ENCODE data around the gene DEFB112.

Gene DEFB112

GRCh38 chr6:50093116-50093937 is 43.6 kb upstream of the DEFB112 start:
- TF ChIP-seq CTCF (IDR thresholded peaks at IDR 0.05; ENCODE audit: insufficient read depth, low read length, poor library complexity, severe bottlenecking) = no peak
- Histone ChIP-seq H3K4me3 (replicated peaks; ENCODE audit: low read depth, low read length) (no peak overlapping the region), H3K36me3 (ENCODE audit: control insufficient read depth, insufficient read depth, low read length) (no peaks in the 10 kb centered on the region), H3K27me3 (replicated peaks; ENCODE audit: control insufficient read depth, insufficient read depth, low read length) (no peaks in the 10 kb centered on the region)
- no peak for DNase-seq (ENCODE audit: extremely low read depth, insufficient read length)

- H3K27me3 ChIP-seq (replicated peaks; ENCODE audit: control insufficient read depth, insufficient read depth, low read length) = no peaks in the 10 kb centered on the region
- TF ChIP-seq CTCF (IDR thresholded peaks at IDR 0.05; ENCODE audit: insufficient read depth, low read length, poor library complexity, severe bottlenecking) = no peak
- no peak for DNase-seq (ENCODE audit: extremely low read depth, insufficient read length)
Measured at GRCh38 chr6:50091641-50092040, 41.9 kb upstream of the DEFB112 start.

GRCh38 chr6:50089911-50090310 is 40.2 kb upstream of the DEFB112 start:
- H3K27me3 ChIP-seq (replicated peaks; ENCODE audit: control insufficient read depth, insufficient read depth, low read length) = no peaks in the 10 kb centered on the region
- no peak for TF ChIP-seq CTCF (IDR thresholded peaks at IDR 0.05; ENCODE audit: insufficient read depth, low read length, poor library complexity, severe bottlenecking)
- no peak for DNase-seq (ENCODE audit: extremely low read depth, insufficient read length)
- H3K4me3 ChIP-seq (replicated peaks; ENCODE audit: low read depth, low read length) = no peak overlapping the region
- H3K36me3 ChIP-seq (ENCODE audit: control insufficient read depth, insufficient read depth, low read length) = no peaks in the 10 kb centered on the region

More at GRCh38 chr6:50091641-50092040, 41.9 kb upstream of the DEFB112 start:
- Histone ChIP-seq H3K36me3 (ENCODE audit: control insufficient read depth, insufficient read depth, low read length) (no peaks in the 10 kb centered on the region), H3K4me3 (replicated peaks; ENCODE audit: low read depth, low read length) (no peak overlapping the region)

GRCh38 chr6:50087231-50087954 is 37.7 kb upstream of the DEFB112 start:
- Histone ChIP-seq H3K4me3 (replicated peaks; ENCODE audit: low read depth, low read length) (no peak overlapping the region), H3K27me3 (replicated peaks; ENCODE audit: control insufficient read depth, insufficient read depth, low read length) (no peaks in the 10 kb centered on the region), H3K36me3 (ENCODE audit: control insufficient read depth, insufficient read depth, low read length) (no peaks in the 10 kb centered on the region)
- TF ChIP-seq CTCF (IDR thresholded peaks at IDR 0.05; ENCODE audit: insufficient read depth, low read length, poor library complexity, severe bottlenecking) = no peak
- DNase-seq (ENCODE audit: extremely low read depth, insufficient read length) = no peak

GRCh38 chr6:50077385-50077784 is 27.7 kb upstream of the DEFB112 start:
- Histone ChIP-seq H3K27me3 (replicated peaks; ENCODE audit: control insufficient read depth, insufficient read depth, low read length) (no peaks in the 10 kb centered on the region), H3K4me3 (replicated peaks; ENCODE audit: low read depth, low read length) (no peak overlapping the region), H3K36me3 (ENCODE audit: control insufficient read depth, insufficient read depth, low read length) (no peaks in the 10 kb centered on the region)
- no peak for TF ChIP-seq CTCF (IDR thresholded peaks at IDR 0.05; ENCODE audit: insufficient read depth, low read length, poor library complexity, severe bottlenecking)
- DNase-seq (ENCODE audit: extremely low read depth, insufficient read length) = no peak

All from GM06990 (cell line).